ENCODE measurements around the gene MYCN.

DNA sequence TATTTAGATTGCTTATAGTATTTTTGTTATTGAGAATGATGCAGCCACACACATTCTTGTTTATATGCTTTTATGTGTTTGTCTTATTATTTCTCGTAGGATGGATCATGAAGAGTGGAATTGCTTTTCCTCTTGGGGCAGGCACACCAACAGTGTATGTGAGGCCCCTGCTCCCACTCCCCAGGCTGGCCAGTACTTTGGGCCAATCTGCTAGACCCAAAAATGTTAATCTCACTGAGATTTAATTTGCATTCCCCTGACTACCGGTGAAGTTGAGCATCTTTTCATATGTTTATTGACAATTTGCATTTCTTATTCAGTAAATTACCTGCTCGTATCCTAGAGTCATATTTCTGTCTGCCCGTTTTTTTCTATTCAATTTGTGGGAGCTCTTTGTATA, 4.7 kb upstream of the MYCN start:
- TF ChIP-seq POLR2AphosphoS5 (IDR thresholded peaks at IDR 0.05; ENCODE audit: borderline replicate concordance, low read depth, low read length) (no peak), EZH2 (IDR thresholded peaks at IDR 0.05) (no peak), FOXP2 (optimal IDR thresholded peaks at IDR 0.05; ENCODE audit: control extremely low read depth, extremely low read length, insufficient read depth) (no peak)

Data from SK-N-MC (cell line).